Jurkat, Clone E6-1 (cell line): ENCODE measurements around the gene TOM1L2.
"Not testable (repeated sequence)": the region's sequence is repeated elsewhere in the genome, so short reads cannot be mapped to it uniquely, and the experiment has no call there.

Source experiments
- DNase-seq: peaks from one replicate; pipeline ENCODE4 v3.0.0-alpha.2; 2011; ENCODE audit warnings: low read depth, low spot score
- H3K4me3 ChIP-seq: 2 replicates; pipeline ENCODE4 v1.5.1; 2011; ENCODE audit warnings: mild to moderate bottlenecking, low read length, control low read depth, moderate library complexity

The TOM1L2 gene

GRCh38 chr17:17999364-18000029, 27.3 kb upstream of the TOM1L2 start:
- no peak overlapping the region for H3K4me3 ChIP-seq
- peak; percentile 16 for DNase-seq

GRCh38 chr17:17998934-17999333, 26.7 kb upstream of the TOM1L2 start:
- DNase-seq = no peak

GRCh38 chr17:17995887-17996286, 23.7 kb upstream of the TOM1L2 start:
- not testable (repeated sequence) for H3K4me3 ChIP-seq, DNase-seq

More at GRCh38 chr17:17998934-17999333, 26.7 kb upstream of the TOM1L2 start:
- no peak overlapping the region for H3K4me3 ChIP-seq

GRCh38 chr17:17994271-17995069, 22.3 kb upstream of the TOM1L2 start:
- no peak overlapping the region for H3K4me3 ChIP-seq
- peak; percentile 28 for DNase-seq

- H3K4me3 ChIP-seq = no peak overlapping the region
- DNase-seq = no peak
Observed at GRCh38 chr17:17993852-17994251, 21.7 kb upstream of the TOM1L2 start.

- no peak overlapping the region for H3K4me3 ChIP-seq
- DNase-seq = no peak
Observed at GRCh38 chr17:17993366-17993765, 21.2 kb upstream of the TOM1L2 start.

GRCh38 chr17:17990282-17990681, 18.1 kb upstream of the TOM1L2 start:
- no peak overlapping the region for H3K4me3 ChIP-seq
- no peak for DNase-seq

- no peak overlapping the region for H3K4me3 ChIP-seq
- DNase-seq = no peak
Observed at GRCh38 chr17:17989618-17990017, 17.4 kb upstream of the TOM1L2 start.

GRCh38 chr17:17989081-17989480, 16.9 kb upstream of the TOM1L2 start:
- no peak overlapping the region for H3K4me3 ChIP-seq

GRCh38 chr17:17988427-17988945, 16.3 kb upstream of the TOM1L2 start:
- no peak overlapping the region for H3K4me3 ChIP-seq
- no peak for DNase-seq

More at GRCh38 chr17:17989081-17989480, 16.9 kb upstream of the TOM1L2 start:
- DNase-seq = no peak

- DNase-seq = no peak
- H3K4me3 ChIP-seq = no peak overlapping the region
Observed at GRCh38 chr17:17987901-17988300, 15.7 kb upstream of the TOM1L2 start.

- no peak for DNase-seq
Observed at GRCh38 chr17:17987187-17987896, 15.1 kb upstream of the TOM1L2 start.

GRCh38 chr17:17985555-17985954, 13.4 kb upstream of the TOM1L2 start:
- DNase-seq = peak; percentile 48
- no peak overlapping the region for H3K4me3 ChIP-seq

More at GRCh38 chr17:17987187-17987896, 15.1 kb upstream of the TOM1L2 start:
- no peak overlapping the region for H3K4me3 ChIP-seq

- H3K4me3 ChIP-seq = no peak overlapping the region
- DNase-seq = no peak
Observed at GRCh38 chr17:17985153-17985552, 13.0 kb upstream of the TOM1L2 start.

GRCh38 chr17:17983776-17984175, 11.6 kb upstream of the TOM1L2 start:
- DNase-seq = no peak
- H3K4me3 ChIP-seq = no peak overlapping the region

- H3K4me3 ChIP-seq = no peak overlapping the region
- no peak for DNase-seq
Observed at GRCh38 chr17:17983376-17983775, 11.2 kb upstream of the TOM1L2 start.

GRCh38 chr17:17982801-17983200, 10.6 kb upstream of the TOM1L2 start:
- DNase-seq = no peak
- H3K4me3 ChIP-seq = no peak overlapping the region

GRCh38 chr17:17981330-17981729, 9.1 kb upstream of the TOM1L2 start:
- H3K4me3 ChIP-seq = no peak overlapping the region
- DNase-seq = no peak

- DNase-seq = no peak
- no peak overlapping the region for H3K4me3 ChIP-seq
Observed at GRCh38 chr17:17979778-17980177, 7.6 kb upstream of the TOM1L2 start.
